CD4-positive, alpha-beta T cell treated with Interleukin-1 beta for 1 hour (primary cell): ENCODE results near the gene FAM25G.
"Not testable (repeated sequence)": the region's sequence is repeated elsewhere in the genome, so short reads cannot be mapped to it uniquely, and the experiment has no call there.

Experiments
- DNase-seq, 2 donors: peaks; one replicate each; pipeline ENCODE4 v3.0.0-alpha.2; 2020 to 2022

Gene FAM25G

DNA sequence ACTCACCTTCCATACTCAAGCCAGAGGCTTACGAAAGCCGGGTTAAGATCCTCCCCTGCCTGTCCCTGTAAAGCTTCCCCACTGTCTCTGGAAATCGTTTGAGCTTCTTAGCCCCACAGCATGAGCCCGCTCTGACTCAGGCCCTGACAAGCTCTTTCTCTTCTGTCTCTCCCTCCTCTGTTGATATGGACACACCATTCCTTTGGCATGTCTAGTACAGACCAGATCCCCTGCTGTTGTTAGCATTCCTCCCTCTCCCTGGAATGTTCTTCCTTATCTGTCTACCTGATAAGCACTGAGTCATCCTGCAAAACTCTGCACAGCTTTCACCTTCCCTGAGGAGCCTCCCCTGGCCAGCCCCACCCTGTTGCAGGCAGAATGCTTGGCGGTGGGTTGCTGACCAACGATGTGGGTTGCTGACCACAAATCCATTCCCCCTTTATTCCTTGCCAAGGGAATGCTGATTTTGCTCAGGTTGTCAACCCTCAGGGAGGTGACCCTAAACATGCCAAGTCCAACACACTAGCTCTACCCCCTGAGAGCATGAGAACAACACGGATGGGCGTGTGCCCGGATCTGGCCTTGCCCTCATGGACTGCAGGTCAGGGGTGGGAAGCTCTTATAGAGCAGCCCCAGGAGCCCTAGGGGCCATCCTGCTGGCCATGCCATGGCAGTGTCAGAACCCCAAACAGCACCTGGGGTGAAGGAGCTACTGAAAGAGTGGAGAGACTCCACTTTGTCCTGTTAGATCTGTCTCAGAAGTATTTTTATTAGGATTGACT is 28.7 kb downstream of the FAM25G start:
- not testable (repeated sequence) for DNase-seq

DNA sequence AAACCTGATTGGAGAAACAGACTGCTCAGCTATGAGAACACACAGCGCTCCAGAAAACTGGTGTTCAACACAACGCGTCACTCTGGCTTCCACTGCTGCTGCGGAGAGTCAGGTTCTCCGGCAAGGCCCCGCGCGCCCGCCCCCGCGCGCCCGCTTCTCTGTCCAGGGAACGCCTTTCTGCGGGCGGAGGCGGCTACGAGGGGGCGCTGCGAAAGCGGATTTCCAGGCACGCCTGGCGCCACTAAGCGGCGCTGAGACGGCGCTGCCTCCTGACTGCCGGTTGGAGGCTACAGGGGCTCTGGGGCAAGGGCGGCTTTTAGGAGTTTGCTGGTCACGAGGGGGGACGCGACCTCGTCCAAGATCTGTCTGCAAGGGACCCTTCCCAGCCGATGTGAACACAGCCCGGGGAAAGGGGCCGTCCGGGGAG is 30.2 kb downstream of the FAM25G start:
- DNase-seq, result not testable (repeated sequence)

DNA sequence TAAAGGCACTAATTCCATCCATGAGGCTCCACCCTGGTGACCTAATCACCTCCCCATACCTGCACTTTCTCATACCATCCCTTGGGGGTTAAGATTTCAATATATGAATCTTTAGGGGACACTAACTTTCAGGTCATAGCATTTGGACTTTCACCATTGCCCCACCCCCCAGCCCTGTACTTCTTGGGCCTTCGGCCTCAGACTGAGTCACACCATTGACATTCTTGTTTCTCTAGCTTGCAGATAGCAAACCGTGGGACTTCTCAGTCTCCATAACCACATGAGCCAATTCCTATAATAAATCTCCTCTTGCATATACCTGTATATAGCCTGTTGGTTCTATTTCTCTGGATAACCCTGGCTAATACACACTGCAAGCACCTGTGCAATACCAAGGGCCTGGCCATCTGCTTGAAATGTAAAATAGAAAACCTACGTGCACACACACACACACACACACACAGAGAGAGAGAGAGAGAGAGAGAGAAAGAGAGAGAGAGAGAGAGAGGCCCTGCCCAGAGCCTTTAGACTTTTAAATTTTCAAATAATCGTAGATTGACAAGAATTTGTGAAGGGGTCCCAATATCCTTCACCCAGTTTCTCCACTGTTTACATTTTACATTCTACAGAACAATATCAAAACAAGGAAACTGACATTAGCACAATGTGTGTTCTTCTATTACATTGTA is 32.9 kb downstream of the FAM25G start:
- no peak for DNase-seq

DNA sequence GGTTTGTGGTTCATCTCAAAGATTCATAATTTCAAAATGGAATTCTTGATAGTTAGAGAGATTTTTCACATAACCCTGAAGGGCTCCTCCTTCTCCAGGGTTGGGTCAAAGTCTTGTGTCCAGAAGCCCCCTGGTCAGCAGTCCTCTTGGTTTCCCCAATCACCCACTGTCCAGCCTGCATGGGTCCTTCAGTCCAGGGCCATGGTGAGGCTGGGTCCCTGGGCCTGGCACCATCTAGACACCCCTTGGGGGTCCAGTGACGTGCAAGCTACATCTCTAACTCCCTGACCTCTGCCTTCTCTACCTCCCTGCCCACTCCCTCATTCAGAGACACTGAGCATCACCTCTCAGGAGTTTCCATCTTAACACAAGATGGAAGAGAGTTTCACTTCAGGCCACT is 33.7 kb downstream of the FAM25G start:
- no peak for DNase-seq

DNA sequence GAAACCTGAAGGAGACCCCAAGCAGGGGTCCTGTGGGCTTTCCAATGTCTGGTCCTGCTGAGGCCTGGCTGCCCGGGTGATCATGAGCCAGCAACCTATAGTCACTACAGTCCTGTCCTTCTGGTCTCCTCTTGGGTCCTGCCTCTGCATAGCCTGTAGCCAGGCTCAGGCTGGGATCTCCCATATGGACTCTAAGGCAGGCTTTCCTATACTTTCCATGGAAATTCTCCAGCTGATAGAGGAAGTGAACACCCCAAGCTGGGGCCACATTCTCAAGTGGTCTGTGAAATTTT is 34.0 kb downstream of the FAM25G start:
- no peak for DNase-seq

DNA sequence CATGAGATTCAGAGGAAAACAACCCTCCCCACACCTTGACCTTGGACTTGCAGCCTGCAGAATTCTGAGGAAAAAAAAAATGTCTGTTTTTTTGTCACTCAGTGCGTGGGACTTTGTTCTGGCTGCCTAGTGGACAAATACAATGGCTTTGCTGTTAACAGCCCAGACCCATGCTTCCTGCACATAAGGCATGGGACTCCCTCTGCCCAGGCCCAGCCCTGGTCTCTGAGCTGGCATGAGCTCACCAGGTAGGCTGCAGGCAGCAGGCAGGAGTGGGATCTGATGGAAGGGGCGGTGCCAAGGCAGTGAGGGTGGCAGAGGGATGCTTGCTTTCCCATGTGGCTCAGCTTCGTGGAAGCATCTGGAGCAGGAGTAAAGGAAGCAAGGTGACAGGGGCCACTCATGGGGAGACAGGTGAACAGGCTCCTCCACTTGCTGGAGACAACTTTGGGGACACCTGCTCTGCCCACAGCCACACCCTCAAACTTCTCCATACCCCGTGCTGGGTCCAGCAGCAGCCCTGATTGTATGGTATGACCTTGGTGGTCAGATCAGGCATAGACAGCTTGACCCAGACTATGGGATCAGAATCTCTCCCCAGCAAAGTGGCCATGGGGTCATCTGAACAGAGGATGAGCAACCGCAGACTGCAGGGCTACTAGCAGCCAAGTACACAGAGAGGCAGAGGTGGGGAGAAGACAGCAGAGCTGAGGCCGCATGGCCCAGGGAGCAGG is 34.5 kb downstream of the FAM25G start:
- DNase-seq, result no peak

DNA sequence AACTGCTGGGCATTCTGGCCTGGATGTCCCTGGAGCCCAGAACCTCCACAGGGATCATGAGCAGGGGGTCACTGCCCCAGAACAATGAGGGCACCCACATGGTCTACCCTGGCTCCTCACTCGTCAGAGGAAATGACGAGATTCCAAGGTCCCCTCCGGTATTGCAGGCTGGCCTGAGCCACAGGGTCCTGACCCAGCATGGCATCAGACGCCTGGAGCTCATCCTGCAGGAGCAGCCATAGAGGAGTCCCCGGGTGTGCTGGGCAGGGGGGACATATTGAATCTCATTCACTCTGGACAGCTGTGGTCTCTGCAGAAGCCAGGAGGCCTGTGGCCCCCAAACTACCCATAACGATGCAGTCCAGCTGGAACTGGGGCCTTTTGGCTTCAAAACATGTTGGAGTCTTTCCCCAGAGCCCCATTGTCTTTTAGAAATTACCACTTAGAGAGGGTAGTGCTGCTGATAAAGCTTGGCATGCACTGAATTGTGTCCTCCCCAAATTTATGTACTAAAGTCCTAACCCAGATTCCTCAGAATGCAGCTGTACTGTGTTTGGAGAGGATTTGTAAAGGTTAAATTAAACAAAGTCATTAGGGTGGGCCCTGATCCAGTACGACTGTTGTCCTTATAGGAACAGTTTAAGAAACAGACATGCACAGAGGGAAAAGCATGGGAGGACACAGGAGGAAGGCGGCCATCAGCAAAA is 35.3 kb downstream of the FAM25G start:
- DNase-seq, result no peak

DNA sequence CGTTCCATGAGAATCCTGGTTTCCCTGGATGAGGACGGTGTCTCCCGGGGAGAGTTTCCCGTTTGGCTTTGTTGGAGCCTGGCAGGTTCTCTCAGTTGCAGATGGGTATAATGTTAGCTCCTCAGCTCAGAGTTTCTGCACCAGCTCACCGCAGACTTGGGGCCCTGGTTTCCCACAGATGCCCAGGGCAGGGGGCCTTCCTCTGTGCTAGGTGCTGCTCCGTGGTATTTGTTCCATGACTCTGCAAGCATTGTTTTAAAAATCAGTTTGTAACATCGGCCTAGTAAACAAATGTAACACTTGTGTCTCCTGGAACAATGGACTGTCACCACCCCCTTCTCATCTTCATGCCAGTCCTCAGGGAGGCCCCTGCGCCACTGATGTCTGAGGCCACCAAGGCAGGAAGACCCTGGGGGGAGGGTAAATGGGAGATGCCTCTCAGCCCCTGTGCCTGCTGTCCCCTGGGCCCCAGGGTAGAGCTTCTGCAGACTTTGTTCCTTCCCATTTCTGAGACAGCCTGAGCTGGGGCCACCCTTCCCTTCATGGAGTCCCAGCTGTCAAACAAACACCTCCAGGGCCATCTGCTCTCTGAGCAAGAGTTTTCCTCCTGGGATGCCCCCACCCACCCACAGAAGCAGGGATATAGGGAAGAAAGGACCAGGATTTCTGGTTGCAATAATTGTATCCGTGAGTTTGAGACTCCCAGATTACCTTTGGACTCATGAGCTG is 36.0 kb downstream of the FAM25G start:
- DNase-seq, result not testable (repeated sequence)

DNA sequence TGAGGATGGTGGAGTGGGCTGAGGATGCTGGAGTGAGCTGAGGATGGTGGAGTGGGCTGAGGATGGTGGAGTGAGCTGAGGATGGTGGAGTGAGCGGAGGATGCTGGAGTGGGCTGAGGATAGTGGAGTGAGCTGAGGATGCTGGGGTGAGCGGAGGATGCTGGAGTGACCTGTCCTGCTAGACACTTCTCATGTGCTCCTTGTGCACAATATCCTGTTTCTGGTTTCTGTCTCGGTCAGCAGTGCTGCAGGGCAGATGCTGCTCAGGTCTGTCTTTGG is 36.8 kb downstream of the FAM25G start:
- DNase-seq, result no peak

DNA sequence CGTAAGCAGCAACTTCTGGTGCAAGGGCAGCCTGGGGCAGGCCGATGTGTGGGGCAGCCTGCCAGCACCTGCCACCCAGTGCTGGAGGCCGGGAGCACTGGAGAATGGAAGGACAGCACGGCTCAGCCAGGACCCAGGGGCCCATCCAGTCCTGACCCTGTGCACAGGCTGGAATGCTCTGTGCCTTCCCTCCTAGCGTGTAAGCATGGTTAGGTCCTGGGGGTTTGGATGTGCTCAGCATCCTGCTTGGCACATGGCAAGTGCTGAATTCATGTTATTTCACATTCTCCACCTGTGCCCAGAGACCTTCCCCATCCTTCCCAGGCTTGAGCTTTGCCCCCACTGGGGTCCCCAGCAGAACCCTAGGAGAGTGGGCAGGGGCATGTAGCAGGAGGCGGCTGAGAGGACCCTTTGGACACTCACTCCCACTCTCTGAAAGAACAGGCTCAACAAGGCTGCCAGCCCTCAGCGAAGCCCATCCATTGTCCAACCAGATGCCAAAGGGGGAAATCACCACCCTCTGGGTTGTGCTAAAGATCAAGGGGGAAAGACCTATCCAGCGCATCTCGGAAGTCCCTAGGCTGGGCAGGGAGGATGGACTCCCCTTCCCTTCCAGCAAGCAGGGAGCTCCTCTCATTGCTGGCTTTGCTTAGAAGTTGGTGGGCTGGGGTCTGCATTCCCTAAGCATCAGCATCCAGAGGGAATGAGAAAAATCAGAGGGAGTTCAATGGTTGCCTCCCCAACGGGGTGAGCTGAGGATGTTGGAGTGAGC is 37.3 kb downstream of the FAM25G start:
- no peak for DNase-seq

DNA sequence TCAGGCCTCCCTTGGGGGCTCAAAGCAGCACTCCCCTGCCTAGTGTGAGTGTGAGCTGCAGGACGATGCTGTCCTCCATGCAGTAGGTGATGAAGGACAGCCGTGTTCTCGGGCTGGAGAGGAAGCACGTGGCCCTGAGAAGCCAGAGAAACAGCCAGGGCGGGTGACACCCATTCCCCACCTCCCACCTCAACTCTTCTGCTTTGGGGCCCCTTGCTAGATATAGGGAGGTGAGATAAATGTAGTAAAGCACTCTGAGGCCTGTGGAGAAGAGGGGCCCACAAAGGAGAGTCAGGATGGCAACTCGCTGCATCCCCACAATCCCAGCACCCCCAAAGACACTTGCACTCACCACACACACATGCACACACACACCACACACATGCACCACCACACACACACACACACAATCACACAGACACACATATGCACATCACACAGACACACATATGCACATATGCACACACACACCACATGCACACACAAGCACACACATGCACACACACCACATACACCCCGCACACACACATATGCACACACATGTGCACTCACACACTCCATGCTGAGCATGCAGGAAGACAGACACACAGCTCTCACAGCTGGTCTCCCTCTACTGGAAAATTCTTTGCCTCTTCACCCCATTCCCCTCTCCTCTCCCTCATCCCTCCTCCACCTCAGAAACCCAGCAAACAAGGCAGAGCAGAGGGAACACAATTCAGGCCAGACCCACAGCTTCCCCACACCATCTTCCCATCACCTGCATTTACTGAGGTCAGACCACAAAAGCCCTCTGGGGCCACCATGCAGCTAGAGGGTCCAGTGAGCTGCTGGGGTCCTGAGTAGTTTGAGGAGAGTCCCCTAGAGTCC is 38.1 kb downstream of the FAM25G start:
- DNase-seq, result no peak

DNA sequence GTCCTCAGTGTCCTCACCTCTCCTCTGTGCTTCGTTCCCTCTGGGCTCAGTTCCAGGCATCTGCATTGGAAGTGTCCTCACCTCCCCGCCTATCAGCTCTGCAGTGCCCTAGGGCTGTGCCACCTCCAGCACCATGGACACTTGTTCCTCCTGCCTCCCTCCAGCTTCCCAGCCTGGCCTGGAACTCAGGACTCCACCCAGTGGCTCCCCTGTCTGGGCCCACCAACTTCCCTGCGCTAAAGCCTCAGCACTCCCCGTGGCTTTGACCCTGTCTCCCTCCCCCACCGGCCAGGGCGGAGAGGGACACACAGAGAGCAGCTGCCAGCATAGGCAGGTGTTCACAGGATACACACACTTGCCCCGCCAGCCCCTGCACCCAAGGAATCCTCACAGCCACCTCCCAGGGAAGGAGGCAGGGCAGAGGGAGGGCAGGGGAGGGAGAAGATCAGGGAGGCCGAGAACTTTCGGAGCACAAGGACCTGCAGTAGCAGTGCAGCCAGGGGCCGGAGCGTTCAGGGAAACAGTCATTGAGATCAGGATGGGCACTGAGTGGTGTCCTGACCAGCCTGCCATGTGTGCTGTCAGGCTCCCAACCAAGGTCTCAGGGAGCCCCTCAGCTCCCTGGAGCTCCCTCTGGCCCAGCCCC is 38.9 kb downstream of the FAM25G start:
- no peak for DNase-seq

DNA sequence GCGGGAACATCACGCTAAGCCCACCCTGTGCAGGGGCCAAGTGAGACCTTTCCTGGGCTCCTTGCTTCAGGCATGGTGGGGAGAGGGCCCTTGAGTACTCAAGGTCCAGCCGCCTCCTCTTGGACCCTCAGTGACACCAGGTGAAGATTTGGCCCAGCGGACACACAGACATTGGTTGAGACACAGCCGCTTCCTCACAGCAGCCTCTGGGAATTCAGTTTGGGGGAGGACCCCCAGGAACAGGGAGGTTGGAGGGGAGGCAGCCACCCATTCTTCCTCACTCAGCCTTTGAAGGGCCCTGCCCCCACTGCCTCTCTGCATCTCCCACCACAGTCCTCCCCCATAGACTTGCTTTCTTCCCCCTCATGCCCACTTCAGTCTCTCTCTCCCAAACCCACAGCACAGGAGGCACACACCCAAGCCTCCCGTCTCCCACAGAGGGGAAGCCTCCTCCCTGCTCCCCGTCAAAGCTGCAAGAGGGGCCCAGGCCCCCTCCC is 39.5 kb downstream of the FAM25G start:
- no peak for DNase-seq

DNA sequence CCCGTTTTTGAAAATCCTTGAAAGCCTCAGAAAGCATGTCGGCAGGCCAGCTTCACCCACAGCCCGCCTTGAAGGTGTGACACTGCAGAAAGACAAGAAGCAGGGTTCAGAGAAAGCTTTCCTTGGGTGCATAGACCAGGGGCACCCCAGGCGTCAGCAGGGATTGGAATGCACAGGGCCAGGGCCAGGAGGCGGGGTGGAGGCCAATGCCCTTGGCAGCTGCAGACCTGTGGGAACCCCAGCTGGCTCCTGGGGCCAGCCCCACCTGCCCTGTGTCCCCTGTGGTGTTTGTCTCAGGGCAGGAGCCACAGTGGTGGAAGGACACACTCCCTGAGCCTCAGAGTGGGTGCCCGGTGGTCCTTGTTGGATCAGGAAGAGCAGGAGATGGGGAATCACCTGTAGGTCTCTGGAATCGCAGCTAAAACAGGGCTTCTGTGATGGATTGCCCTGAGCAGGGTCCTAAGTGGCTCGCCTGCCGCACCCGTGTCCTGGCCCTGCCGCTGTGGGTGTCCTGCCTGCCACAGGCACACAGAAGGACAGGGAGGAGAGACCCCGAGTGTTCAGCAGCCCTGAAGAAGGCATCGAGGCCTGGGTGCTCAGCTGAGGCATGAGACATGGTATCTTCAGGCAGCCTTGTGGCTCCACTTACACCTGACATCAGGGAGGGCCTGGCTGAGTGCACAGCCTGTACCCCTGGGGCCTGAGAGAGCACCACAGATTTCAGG is 40.1 kb downstream of the FAM25G start:
- no peak for DNase-seq

DNA sequence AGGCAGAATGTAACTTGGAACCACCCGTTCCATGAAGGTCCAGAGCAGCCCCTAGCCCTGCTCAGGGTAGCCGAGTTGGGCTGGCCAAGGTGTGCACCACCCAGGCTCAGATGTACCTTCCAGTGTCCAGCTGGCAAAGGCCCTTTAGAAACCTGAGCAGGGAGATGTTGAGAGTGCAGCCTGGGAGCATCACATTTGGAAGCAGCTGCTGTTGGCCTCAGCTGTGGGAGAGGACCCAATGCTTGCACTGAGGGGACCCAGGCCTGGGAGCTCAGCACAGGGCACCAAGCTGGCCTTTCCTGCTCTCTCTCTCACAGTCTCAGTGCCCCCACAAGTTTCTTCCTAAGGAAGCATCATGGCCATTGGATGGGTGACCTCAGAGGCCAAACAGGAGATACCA is 41.1 kb downstream of the FAM25G start:
- no peak for DNase-seq

DNA sequence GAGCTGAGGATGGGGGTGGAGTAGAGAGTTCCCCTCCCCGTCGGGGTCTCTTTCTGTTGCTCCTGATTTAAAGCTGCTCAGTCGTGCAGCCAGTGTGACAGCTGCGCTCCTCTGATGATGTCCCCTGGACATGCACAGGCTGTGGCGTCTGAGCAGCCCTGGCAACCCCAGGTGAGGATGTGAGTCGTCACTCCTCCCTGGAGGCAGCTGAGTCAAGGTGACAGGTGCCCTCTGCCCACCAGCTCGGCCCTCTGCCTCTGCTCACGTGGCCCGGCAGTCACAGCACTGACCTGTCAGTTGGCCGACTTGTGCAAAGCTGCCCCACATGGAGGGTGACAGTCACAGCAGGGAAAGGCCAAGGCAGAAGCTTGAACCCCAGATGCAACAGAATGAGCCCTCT is 41.5 kb downstream of the FAM25G start:
- no peak for DNase-seq

DNA sequence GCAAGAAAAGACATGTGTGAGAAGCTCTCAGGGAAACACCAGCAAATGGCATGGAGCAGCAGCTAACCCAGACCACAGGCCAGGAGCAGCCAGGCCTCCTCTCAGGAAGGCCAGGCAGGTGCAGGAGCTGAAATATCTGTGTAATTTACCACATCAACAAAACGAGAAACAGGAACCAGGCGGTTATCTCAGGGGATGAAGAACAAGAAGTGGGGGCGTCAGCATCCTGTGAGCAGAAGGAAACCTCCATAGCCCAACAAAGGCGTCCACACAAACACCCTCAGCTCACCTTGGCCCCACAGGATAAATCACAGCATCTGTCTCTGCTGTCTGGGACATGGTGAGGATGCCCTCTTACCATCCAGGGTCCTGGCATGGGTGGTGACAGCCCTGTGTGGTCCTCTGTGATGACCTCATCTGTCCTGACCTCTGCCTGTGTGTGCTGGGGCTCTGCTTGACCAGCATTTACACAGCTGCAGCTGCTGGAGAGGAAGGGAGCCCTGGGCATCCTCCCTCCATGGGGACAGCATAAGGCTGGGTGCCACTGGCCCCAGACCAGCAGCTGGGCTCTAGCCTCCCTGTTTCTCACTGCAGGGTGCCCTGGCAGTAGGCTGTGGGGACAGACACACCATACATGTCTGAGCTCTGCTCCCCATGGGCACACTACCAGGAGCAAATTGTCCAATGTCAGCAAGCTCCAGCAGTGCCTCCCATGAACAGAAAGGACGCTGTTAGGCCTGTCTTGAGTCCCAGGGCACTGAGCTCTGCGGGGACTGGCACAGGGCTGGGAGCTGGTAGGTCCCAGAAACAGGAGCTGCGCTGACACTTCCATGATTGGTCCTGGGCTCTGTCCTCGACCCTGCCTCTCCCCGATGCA is 42.2 kb downstream of the FAM25G start:
- no peak for DNase-seq

DNA sequence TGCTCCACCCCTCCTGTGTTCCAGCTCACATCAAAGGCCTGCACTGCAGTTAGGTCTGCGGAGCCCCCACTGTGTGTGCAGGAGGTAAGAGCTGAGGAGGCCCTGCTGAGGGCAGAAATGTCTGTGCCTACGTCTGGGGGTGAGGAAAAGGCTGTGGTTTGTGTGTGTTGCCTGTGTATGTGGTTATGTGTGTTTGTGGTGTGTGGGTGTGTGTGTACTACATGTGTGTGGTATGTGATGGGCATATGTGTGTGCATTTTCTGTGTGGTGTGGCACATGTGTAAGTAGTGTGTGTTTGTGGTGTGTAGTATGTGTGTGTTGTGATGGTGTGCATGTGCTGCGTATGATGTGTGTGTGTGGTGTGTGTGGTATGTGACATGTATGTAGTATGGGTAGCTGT is 43.8 kb downstream of the FAM25G start:
- no peak for DNase-seq

DNA sequence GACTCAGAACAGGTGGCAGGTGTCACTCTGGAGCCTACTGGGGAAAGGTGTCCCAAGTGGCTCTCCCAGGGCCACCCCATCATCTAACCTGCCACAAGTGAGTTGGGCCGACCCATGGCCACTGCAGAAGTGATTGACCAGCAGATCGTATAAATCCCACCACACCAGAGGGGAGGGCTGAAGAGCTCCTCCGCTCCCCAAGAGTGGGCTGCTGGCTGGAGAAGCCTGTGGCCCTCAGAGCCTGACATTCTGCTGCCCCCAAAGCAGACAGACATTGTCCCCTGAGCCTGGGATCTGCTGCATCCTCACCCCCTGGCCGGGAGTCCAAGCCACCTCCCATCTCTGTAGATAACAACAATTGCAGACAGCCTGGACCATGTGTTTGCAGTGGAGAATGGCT is 44.3 kb downstream of the FAM25G start:
- no peak for DNase-seq
